ENCODE measurements around the gene MASP2.
"Not testable (repeated sequence)": the region's sequence is repeated elsewhere in the genome, so short reads cannot be mapped to it uniquely, and the experiment has no call there.

MASP2 gene

GRCh38 chr1:11037019-11037739 is 9.9 kb downstream of the MASP2 start:
- not testable (repeated sequence) for DNase-seq

DNA sequence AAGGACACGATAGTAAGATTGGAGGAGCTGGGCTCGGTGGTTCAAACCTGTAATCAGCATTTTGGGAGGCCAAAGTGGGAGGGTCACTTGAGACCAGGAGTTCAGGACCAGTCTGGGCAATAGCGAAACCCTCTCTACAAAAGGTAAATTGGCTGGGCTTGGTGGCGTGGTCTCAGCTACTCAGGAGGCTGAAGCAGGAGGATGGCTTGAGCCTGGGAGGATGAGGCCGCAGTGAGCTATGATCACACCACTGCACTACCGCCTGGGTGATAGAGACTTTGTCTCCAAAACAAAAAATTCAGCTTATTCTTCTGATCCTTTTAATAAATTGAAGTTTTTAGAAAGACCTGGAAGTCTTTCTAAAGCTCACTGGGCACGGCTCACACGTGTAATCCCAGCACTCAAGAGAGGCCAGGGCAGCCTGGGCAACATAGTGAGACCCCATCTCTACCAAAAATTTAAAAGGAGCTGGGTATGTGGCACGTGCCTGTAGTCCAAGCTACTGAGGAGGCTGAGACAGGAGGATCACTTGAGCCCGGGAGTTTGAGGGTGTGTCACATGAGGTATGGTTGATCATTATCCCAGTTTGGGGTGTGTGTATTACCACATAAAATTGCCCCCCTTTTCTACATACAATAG is 15.3 kb downstream of the MASP2 start:
- no peak for DNase-seq

- DNase-seq, result no peak
Observed at GRCh38 chr1:11030865-11031264, 16.2 kb downstream of the MASP2 start.

DNA sequence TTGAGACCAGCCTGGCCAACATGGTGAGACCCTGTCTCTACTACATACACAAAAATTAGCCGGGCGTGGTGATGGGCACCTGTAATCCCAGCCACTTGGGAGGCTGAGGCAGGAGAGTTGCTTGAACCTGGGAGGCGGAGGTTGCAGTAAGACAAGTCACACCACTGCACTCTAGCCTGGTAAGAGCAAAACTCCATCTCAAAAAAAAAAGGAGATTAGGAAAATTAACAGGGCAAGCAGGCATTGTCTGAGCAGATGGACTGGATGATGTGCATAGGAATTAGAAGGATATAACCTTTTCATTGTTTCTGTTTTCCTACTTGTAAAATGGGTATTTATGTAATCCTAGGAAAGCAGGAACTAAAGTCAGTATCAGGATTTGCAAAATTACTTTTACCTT is 19.0 kb downstream of the MASP2 start:
- no peak for DNase-seq

- DNase-seq, result no peak
Observed at GRCh38 chr1:11027316-11027715, 19.7 kb downstream of the MASP2 start.

DNA sequence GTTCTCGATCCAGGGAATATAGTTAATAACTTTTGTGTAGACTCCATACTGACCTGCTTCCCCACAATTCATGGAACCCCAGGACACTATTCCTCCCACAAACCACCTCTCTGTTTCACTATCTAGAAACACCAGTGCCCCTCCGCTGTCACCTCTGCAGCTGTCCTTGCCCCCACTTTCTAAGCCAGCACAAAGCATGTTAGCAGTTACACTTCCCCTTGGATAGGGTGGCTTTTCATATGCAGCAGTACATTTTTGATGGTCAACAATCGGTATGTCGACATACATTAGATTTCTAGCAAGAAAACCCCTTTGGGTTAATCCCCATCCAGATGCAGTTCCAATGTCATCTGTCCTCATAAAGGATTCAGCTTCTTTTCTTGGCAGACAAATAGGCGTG is 20.1 kb downstream of the MASP2 start:
- no peak for DNase-seq

GRCh38 chr1:11026052-11026451 is 21.0 kb downstream of the MASP2 start:
- DNase-seq, result no peak

- DNase-seq, result no peak
Observed at GRCh38 chr1:11025618-11026017, 21.4 kb downstream of the MASP2 start.

DNA sequence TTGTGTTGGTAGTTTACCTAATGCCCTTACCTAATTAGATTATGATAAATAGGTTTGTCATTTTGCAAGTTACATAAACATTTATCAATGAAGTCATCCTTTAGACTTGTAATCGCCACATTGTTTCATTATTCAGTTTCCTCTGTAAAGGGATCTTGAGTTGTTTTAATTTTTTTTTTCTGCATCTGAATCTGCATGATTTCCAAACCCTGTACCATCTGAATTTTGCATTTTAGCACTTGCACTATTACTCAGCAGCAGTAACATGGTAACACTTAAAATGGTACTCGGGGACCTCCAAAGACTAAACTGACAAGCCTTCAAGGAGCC is 22.2 kb downstream of the MASP2 start:
- no peak for DNase-seq

DNA sequence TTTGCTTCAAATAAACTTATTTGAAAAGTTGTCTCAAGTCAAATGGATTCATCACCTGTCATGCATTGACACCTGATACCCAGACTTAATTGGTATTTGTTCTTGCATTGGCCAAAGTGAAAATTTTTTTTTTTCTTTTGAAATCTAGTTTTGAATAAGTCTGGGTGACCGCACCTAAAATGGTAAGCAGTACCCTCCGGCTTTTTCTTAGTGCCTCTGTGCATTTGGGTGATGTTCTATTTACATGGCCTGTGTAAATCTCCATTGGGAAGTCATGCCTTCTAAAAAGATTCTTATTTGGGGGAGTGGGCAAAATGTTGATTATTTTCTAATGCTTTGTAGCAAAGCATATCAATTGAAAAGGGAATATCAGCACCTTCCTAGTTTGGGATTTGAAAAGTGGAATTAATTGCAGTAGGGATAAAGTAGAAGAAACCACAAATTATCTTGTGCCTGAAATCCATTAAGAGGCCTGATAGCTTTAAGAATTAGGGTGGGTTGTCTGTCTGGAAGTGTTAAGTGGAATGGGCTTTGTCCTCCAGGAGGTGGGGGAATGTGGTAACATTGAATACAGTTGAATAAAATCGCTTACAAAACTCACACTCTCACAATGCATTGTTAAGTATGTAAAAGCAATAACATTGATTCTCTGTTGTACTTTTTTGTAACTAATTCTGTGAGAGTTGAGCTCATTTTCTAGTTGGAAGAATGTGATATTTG is 22.7 kb downstream of the MASP2 start:
- DNase-seq, result no peak

DNA sequence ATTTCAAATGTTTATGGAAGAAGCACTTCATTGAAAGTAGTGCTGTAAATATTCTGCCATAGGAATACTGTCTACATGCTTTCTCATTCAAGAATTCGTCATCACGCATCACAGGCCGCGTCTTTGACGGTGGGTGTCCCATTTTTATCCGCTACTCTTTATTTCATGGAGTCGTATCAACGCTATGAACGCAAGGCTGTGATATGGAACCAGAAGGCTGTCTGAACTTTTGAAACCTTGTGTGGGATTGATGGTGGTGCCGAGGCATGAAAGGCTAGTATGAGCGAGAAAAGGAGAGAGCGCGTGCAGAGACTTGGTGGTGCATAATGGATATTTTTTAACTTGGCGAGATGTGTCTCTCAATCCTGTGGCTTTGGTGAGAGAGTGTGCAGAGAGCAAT is 23.8 kb downstream of the MASP2 start:
- DNase-seq, result no peak

- DNase-seq, result no peak
Observed at GRCh38 chr1:11019971-11020370, 27.1 kb downstream of the MASP2 start.

DNA sequence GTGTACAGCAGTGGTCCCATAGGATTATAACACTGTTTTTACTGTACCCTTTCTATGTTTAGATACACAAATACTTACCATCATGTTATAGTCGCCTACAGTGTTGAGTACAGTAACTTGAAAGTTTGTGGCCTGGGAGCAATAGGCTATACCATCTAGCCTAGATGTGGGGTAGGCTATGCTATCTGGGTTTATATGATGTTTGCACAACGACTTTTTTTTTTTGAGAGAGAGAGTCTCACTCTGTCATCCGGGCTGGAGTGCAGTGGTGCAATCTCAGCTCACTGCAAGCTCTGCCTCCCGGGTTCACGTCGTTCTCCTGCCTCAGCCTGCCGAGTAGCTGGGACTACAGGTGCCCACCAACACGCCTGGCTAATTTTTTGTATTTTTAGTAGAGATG is 27.7 kb downstream of the MASP2 start:
- DNase-seq, result not testable (repeated sequence)

DNA sequence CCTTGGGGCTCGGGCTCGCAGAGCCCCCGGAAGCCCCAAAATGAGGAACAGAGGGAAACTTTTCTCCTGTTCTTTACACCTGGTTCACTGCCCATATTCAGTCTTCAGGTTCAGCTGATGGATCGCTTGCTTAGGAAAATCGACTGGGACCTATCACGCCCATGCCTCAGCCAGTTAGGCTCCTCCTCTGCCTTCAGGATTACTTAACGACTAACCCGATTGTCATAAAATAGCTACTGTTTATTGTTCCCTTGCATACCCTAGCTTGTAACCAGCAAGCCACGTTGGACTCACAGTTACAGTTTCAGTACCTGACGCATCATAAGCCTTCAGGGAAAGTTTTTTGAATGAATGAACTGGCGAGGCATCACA is 33.9 kb downstream of the MASP2 start:
- DNase-seq, result no peak

DNA sequence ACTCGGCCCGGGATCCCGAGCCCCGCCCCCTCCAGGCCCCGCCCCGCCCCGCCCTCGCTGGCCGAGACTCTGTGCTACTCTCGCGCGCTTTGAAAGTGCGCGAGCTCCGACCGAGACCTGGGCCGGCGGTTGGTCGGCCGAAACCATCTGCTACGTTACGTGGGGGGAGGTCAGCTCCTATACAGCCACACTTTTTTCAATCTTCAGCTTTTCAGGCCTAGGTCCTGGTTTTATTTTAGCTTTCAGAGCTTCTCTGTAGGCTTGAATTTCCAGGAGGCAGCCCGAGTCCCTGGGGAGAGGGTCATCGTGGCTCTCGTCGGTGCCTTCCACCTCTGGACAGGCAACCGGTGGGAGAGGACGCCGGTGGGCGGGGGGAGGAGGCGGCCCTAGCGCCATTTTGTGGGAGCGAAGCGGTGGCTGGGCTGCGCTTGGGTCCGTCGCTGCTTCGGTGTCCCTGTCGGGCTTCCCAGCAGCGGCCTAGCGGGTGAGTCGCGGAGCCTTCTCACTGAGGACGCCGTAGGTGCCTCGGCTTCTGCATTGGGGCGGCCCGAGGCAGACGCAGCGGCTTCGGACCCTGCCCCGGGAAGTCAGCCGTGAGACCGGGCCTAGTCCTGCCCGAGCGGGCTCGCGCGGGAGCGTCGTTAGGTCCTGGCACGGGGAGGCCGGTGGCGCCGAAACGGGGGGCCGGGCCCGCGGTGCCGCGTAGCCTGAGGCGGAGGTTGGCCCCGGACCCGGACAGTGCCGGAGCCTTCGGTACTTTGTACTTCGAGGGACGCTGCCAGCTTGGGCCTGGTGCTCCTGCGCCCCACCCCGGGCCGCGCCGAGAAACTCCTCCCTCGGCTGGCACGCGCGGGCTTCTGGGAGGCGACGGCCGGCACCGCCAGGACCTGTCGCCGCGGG is 34.5 kb downstream of the MASP2 start, which contains the start of gene TARDBP:
Gene TARDBP (plus strand): TSS at position 395 of the 900 bp plus-strand sequence. CDS start 1,074 bp downstream, outside the sequence.
- peak; percentile 75 for DNase-seq

- DNase-seq, result no peak
Observed at GRCh38 chr1:11000526-11000925, 46.5 kb downstream of the MASP2 start.

DNA sequence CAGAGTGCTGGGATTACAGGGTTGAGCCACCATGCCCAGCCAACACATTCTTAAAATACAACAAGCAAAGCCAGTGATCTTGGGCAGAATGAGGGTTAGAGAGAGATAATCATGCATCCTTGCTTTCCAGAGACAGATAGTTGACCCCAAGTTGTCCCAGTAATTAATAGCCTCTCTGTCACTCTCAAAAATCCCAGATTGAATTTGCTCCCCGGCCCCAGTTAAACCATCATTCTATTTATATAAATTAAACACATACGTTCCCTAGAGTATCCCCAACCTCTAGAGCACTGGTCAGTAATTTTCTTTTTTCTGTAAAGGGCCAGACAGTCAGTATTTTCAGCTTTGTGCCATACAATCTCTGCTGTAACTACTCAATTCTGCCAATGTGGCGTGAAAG is 50.9 kb downstream of the MASP2 start:
- DNase-seq, result no peak

GRCh38 chr1:10992864-10993263 is 54.2 kb downstream of the MASP2 start:
- DNase-seq, result no peak

DNA sequence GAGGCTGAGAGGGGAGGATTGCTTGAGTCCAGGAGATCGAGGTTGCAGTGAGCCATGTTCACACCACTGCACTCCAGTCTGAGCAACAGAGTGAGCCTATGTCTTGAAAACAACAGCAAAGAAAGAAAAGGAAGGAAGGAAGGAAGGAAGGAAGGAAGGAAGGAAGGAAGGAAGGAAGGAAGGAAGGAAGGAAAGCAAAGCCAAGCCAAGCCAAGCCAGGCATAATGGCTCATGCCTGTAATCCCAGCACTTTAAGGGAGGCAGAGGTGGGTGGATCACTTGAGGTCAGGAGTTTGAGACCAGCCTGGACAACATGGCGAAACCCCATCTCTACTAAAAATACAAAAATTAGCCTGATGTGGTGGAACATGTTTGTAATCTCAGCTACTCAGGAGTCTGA is 55.0 kb downstream of the MASP2 start:
- not testable (repeated sequence) for DNase-seq

- DNase-seq, result no peak
Observed at GRCh38 chr1:10990828-10991227, 56.2 kb downstream of the MASP2 start.

GRCh38 chr1:10989920-10990516 is 57.0 kb downstream of the MASP2 start:
- not testable (repeated sequence) for DNase-seq

GRCh38 chr1:10989095-10989494 is 57.9 kb downstream of the MASP2 start:
- no peak for DNase-seq

All from activated gamma-delta T cell (primary cell).